Panc1 (cell line): ENCODE measurements around the gene LIMCH1. TPM values are rescaled to one million over a fixed set of nuclear protein-coding genes. Genes with fewer than 3 reads are reported as not detected.

Experiments used
- ATAC-seq: fragments of 200-7000 bp; cut with Tn5 transposase; 2 replicates; pipeline ENCODE4 v1.9.1; 2020; ENCODE audit warnings: mild to moderate bottlenecking, moderate library complexity
- BruUV-seq: library from RNA; stranded (reverse); fragments of 400-500 nt; replicated peaks from 2 replicates; lab custom pipeline; 2021; lab: Mats Ljungman, UMichigan
- CTCF ChIA-PET: fragments of 300-600 bp; sonication (Branson Sonifier 250); formaldehyde crosslinking; loops from one replicate; lab custom pipeline; 2022; ENCODE audit warnings: antibody characterized with exemption; lab: Charles Lee
- POLR2A ChIA-PET: fragments of 300-600 bp; sonication (Branson Sonifier 250); formaldehyde crosslinking; loops from one replicate; lab custom pipeline; 2022; ENCODE audit warnings: antibody characterized with exemption; lab: Charles Lee
- DNase-seq: peaks from one replicate; pipeline ENCODE4 v3.0.0-alpha.2; 2010; ENCODE audit warnings: low read depth, low spot score
- H3K27ac ChIP-seq: 2 replicates; pipeline ENCODE4 v1.5.1; 2011; ENCODE audit warnings: mild to moderate bottlenecking, low read length, inconsistent platforms
- H3K27me3 ChIP-seq: fragments of 200-500 bp; sonication (Bioruptor generic); 2 replicates; pipeline ENCODE4 v1.6.0; 2014; ENCODE audit warnings: low read length, inconsistent platforms; ENCODE audit not compliant: control insufficient read depth, insufficient read depth
- H3K36me3 ChIP-seq: fragments of 200-500 bp; sonication (Bioruptor generic); 2 replicates; pipeline ENCODE4 v1.5.1; 2014; ENCODE audit warnings: inconsistent platforms, mild to moderate bottlenecking, low read length, moderate library complexity; ENCODE audit not compliant: control insufficient read depth, insufficient read depth
- H3K4me1 ChIP-seq: 2 replicates; pipeline ENCODE4 v1.5.1; 2011; ENCODE audit warnings: inconsistent platforms, mild to moderate bottlenecking, low read length, moderate library complexity; ENCODE audit not compliant: control insufficient read depth, insufficient read depth
- H3K4me3 ChIP-seq, 2 experiments: 2 replicates each; pipeline ENCODE4 v1.5.1; 2011 to 2012; ENCODE audit warnings: low read depth in 2 of 2, low read length in 2 of 2, mild to moderate bottlenecking in 2 of 2, inconsistent platforms in 1 of 2, moderate library complexity in 1 of 2
- H3K9me3 ChIP-seq: fragments of 200-500 bp; sonication (Bioruptor generic); 2 replicates; pipeline ENCODE4 v1.5.1; 2014; ENCODE audit warnings: low read depth, mild to moderate bottlenecking, inconsistent platforms, low read length, moderate library complexity; ENCODE audit not compliant: control insufficient read depth, insufficient read depth
- CTCF ChIP-seq: fragments of 450-650 bp; IDR thresholded peaks from 2 replicates; pipeline ENCODE4 v1.5.1; 2017; ENCODE audit warnings: mild to moderate bottlenecking
- POLR2AphosphoS5 ChIP-seq: IDR thresholded peaks from 2 replicates; pipeline ENCODE4 v1.6.1; 2012; ENCODE audit warnings: mild to moderate bottlenecking, low read depth, low read length, moderate library complexity
- REST ChIP-seq, 2 experiments: IDR thresholded peaks; 2 replicates each; pipeline ENCODE4 v1.6.1; 2011 to 2012; ENCODE audit warnings: low read depth in 2 of 2, control low read depth in 1 of 2, low read length in 1 of 2, mild to moderate bottlenecking in 1 of 2, moderate library complexity in 1 of 2; ENCODE audit not compliant: insufficient read depth in 1 of 2
- SIN3A ChIP-seq: IDR thresholded peaks from 2 replicates; pipeline ENCODE4 v1.6.1; 2012; ENCODE audit warnings: low read depth, mild to moderate bottlenecking, low read length, moderate library complexity, borderline replicate concordance; ENCODE audit not compliant: insufficient read depth
- TCF7L2 ChIP-seq: IDR thresholded peaks from 2 replicates; pipeline ENCODE4 v1.6.1; 2011; ENCODE audit warnings: mild to moderate bottlenecking, low read depth, low read length, inconsistent platforms
- in situ Hi-C: cut with HindIII; loops from 2 replicates; pipeline ENCODE4 v1.10.0; 2016; ENCODE audit warnings: low sequenced_read_pairs, low pct_unique_long_range_greater_than_20kb
- intact Hi-C: fragments of 100-400 bp; cut with micrococcal nuclease; formaldehyde crosslinking; loops from one replicate; pipeline ENCODE4 v1.10.0; 2022; ENCODE audit not compliant: unreplicated experiment
- total RNA-seq: library from RNA; stranded (reverse); gene quantifications from one replicate; pipeline ENCODE4 v1.2.1, GENCODE V29; 2021; ENCODE audit not compliant: unreplicated experiment

Gene LIMCH1
- total RNA-seq, 1 experiment from 2014 or later, result 3.3 TPM

- DNase-seq, result no peak
- Histone ChIP-seq H3K27me3 (peaks cover 3% of the 10 kb centered on the region; the same call in 1 of the 2 replicates), H3K4me3 (no peak overlapping the region), H3K4me1 (no peaks in the 10 kb centered on the region), H3K36me3 (no peaks in the 10 kb centered on the region), H3K9me3 (no peaks in the 10 kb centered on the region), H3K27ac (no peak overlapping the region)
- TF ChIP-seq SIN3A (no peak), REST (IDR thresholded peaks at IDR 0.05; ENCODE audit: insufficient read depth in 1 of 2, low read depth in 2 of 2, low read length in 1 of 2) (no peak), POLR2AphosphoS5 (no peak), TCF7L2 (no peak), CTCF (no peak)
- ChIA-PET POLR2A (no interaction called here), CTCF (no interaction called here)
- ATAC-seq, result no peak
- in situ Hi-C loops (no loop called here), intact Hi-C loops (no loop called here)
- no TSS peak for BruUV-seq
Measured at GRCh38 chr4:41602113-41602512, 64.2 kb downstream of the LIMCH1 start.

GRCh38 chr4:41602886-41603498, 65.0 kb downstream of the LIMCH1 start:
- no peaks in the 10 kb centered on the region for H3K4me1 ChIP-seq
- H3K4me3 ChIP-seq, result no peak overlapping the region
- POLR2A ChIA-PET, result no interaction called here
- ATAC-seq (no peak), DNase-seq (no peak)
- no peak overlapping the region for H3K27ac ChIP-seq
- intact Hi-C loops, result no loop called here
- no TSS peak for BruUV-seq
- no peaks in the 10 kb centered on the region for H3K9me3 ChIP-seq
- peaks cover 3% of the 10 kb centered on the region; the same call in 1 of the 2 replicates for H3K27me3 ChIP-seq
- no peaks in the 10 kb centered on the region for H3K36me3 ChIP-seq
- TF ChIP-seq SIN3A, result no peak
- TF ChIP-seq TCF7L2, result no peak
- in situ Hi-C loops, result no loop called here
- CTCF ChIA-PET, result no interaction called here

GRCh38 chr4:41609851-41610250, 71.9 kb downstream of the LIMCH1 start:
- no peak overlapping the region for H3K4me3 ChIP-seq
- intact Hi-C loops, result no loop called here

More at GRCh38 chr4:41609851-41610250, 71.9 kb downstream of the LIMCH1 start:
- Histone ChIP-seq H3K27ac (no peak overlapping the region), H3K36me3 (no peaks in the 10 kb centered on the region), H3K9me3 (no peaks in the 10 kb centered on the region), H3K4me1 (no peaks in the 10 kb centered on the region), H3K27me3 (peaks cover 3% of the 10 kb centered on the region; the same call in 1 of the 2 replicates)
- DNase-seq (no peak), ATAC-seq (no peak)
- BruUV-seq, result no TSS peak
- POLR2A ChIA-PET, result no interaction called here
- in situ Hi-C loops, result no loop called here
- no peak for TF ChIP-seq POLR2AphosphoS5
- no peak for TF ChIP-seq REST (IDR thresholded peaks at IDR 0.05; ENCODE audit: insufficient read depth in 1 of 2, low read depth in 2 of 2, low read length in 1 of 2)
- no peak for TF ChIP-seq SIN3A
- no peak for TF ChIP-seq CTCF
- TF ChIP-seq TCF7L2, result no peak
- CTCF ChIA-PET, result interaction anchor here (0.6 kb wide), 1 partner anchor 246 kb away, joined by 6 read pairs; no protein-coding TSS in a partner anchor
